ENCODE data around the gene ASPDH. TPM values are rescaled to one million over a fixed set of nuclear protein-coding genes. Genes with fewer than 3 reads are reported as not detected.

Gene ASPDH
- total RNA-seq, 1 experiment from 2014 or later = not detected

DNA sequence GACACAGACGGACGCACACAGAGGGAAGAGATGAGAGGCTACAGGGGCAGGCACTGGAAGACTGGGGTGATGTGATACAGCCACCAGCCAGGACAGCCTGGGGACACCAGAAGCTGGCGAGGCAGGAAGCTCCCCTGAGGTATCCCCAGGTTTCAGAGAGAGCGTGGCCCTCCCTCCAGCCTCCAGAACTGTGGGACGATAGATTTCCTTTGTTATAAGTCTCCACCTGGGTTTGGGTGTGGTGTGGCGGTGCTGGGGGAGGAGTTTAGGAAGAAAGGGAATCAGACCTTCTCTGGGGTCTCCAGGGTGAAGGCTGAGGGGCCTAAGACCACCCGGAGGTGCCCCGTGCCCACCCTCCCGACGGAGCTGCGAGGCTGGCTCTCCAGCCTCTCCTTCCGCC, 2.7 kb upstream of the ASPDH start:
- Histone ChIP-seq H2BK20ac (ENCODE audit: low read depth, low read length, poor library complexity, severe bottlenecking) (no peak overlapping the region), H3K18ac (ENCODE audit: insufficient read length, low read depth, low read length) (no peak overlapping the region), H3K23me2 (ENCODE audit: insufficient read length, low read depth, low read length, poor library complexity, severe bottlenecking) (no peaks in the 10 kb centered on the region), H4K8ac (replicated peaks; ENCODE audit: insufficient read length, low read depth, low read length) (no peak overlapping the region), H3T11ph (ENCODE audit: low read length) (no peak overlapping the region), H3K4ac (ENCODE audit: low read depth, low read length) (no peak overlapping the region), H3K23ac (ENCODE audit: insufficient read length, low read depth, low read length) (no peak overlapping the region), H2BK5ac (ENCODE audit: insufficient read length, low read length) (no peak overlapping the region), H4K20me1 (ENCODE audit: control insufficient read depth, insufficient read depth, insufficient read length) (no peaks in the 10 kb centered on the region), H2BK12ac (ENCODE audit: insufficient read length, low read depth, low read length) (no peak overlapping the region), H3K79me2 (ENCODE audit: insufficient read depth, low read length) (no peaks in the 10 kb centered on the region), H2AFZ (ENCODE audit: low read length) (no peak overlapping the region), H2BK120ac (ENCODE audit: low read depth, low read length, poor library complexity, severe bottlenecking) (no peak overlapping the region), H4K91ac (ENCODE audit: insufficient read length, low read depth, low read length) (no peak overlapping the region), H3K79me1 (ENCODE audit: insufficient read depth, low read depth, low read length, poor library complexity, severe bottlenecking) (no peaks in the 10 kb centered on the region), H3K27ac (ENCODE audit: insufficient read length, low read depth, low read length) (no peak overlapping the region), H4K5ac (ENCODE audit: insufficient read length, low read depth, low read length) (no peak overlapping the region), H3K56ac (ENCODE audit: insufficient read length, low read depth, low read length) (no peak overlapping the region), H3K9me3 (ENCODE audit: control insufficient read depth, low read depth, low read length) (no peaks in the 10 kb centered on the region), H3K4me2 (ENCODE audit: insufficient read depth, insufficient read length, low read length) (no peak overlapping the region), H3K14ac (ENCODE audit: insufficient read depth, low read length) (no peak overlapping the region), H2BK15ac (ENCODE audit: low read depth, low read length) (no peak overlapping the region), H3K27me3 (ENCODE audit: insufficient read depth, low read length) (0 out of 2 replicates have a peak, but pooled peaks cover 3% of the 10 kb centered on the region), H2AK5ac (ENCODE audit: insufficient read length, low read length) (no peak overlapping the region), H3K4me1 (ENCODE audit: insufficient read depth, low read length) (no peaks in the 10 kb centered on the region), H3K9ac (ENCODE audit: extremely low read depth, insufficient read length, low read length) (no peak overlapping the region)
- H3K9me3 Mint-ChIP-seq = no peaks in the 10 kb centered on the region
- peaks cover 2 to 19% of the 10 kb centered on the region in 2 experiments; a peak in 3 of 4 replicates for H3K4me1 Mint-ChIP-seq
- H3K36me3 Mint-ChIP-seq (ENCODE audit: insufficient read depth in 1 of 3, low read depth in 3 of 3) = peaks cover 5 to 7% (median 5%) of the 10 kb centered on the region in 3 experiments; a peak in 4 of 7 replicates
- peaks cover 52% of the 10 kb centered on the region for H3K27me3 Mint-ChIP-seq (ENCODE audit: low read depth)
- H3K4me3 Mint-ChIP-seq = no peak overlapping the region
- no peak overlapping the region for H3K27ac Mint-ChIP-seq
- no peak for DNase-seq
- TF ChIP-seq, protein P1, sequence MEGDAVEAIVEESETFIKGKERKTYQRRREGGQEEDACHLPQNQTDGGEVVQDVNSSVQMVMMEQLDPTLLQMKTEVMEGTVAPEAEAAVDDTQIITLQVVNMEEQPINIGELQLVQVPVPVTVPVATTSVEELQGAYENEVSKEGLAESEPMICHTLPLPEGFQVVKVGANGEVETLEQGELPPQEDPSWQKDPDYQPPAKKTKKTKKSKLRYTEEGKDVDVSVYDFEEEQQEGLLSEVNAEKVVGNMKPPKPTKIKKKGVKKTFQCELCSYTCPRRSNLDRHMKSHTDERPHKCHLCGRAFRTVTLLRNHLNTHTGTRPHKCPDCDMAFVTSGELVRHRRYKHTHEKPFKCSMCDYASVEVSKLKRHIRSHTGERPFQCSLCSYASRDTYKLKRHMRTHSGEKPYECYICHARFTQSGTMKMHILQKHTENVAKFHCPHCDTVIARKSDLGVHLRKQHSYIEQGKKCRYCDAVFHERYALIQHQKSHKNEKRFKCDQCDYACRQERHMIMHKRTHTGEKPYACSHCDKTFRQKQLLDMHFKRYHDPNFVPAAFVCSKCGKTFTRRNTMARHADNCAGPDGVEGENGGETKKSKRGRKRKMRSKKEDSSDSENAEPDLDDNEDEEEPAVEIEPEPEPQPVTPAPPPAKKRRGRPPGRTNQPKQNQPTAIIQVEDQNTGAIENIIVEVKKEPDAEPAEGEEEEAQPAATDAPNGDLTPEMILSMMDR (conservative IDR thresholded peaks at IDR 0.05) = no peak
- WGBS (ENCODE audit: extremely low coverage, insufficient read length, low lambda C conversion rate) = no CpG with 5 or more reads among the region's 12 CpGs
